Measurements from ENCODE around the gene BPI.

Gene BPI

GRCh38 chr20:38342713-38343310 is 38.9 kb downstream of the BPI start:
- no peak for DNase-seq (ENCODE audit: extremely low spot score)
- POLR2A ChIA-PET: no interaction called here
- no peak for TF ChIP-seq CTCF (IDR thresholded peaks at IDR 0.05; ENCODE audit: control extremely low read depth, extremely low read depth, low read depth, missing control alignments)
- CTCF ChIA-PET: interaction anchor here (1.2 kb wide), 1 partner anchor 122 kb away, joined by 3 read pairs; no protein-coding TSS in a partner anchor

- ChIA-PET CTCF (no interaction called here), POLR2A (no interaction called here)
- no peak for DNase-seq (ENCODE audit: extremely low spot score)
- no peak for TF ChIP-seq CTCF (IDR thresholded peaks at IDR 0.05; ENCODE audit: control extremely low read depth, extremely low read depth, low read depth, missing control alignments)
These were observed 39.6 kb downstream of the BPI start for GRCh38 chr20:38343311-38344106.

- TF ChIP-seq CTCF (IDR thresholded peaks at IDR 0.05; ENCODE audit: control extremely low read depth, extremely low read depth, low read depth, missing control alignments): no peak
- ChIA-PET POLR2A (no interaction called here), CTCF (no interaction called here)
- no peak for DNase-seq (ENCODE audit: extremely low spot score)
These were observed 40.2 kb downstream of the BPI start for GRCh38 chr20:38344107-38344701.

- POLR2A ChIA-PET: no interaction called here
- no peak for TF ChIP-seq CTCF (IDR thresholded peaks at IDR 0.05; ENCODE audit: control extremely low read depth, extremely low read depth, low read depth, missing control alignments)
- CTCF ChIA-PET: interaction anchor here (1.4 kb wide), 1 partner anchor 11 kb away, joined by 3 read pairs; no protein-coding TSS in a partner anchor
- no peak for DNase-seq (ENCODE audit: extremely low spot score)
These were observed 41.7 kb downstream of the BPI start for GRCh38 chr20:38345643-38346042.

- no peak for DNase-seq (ENCODE audit: extremely low spot score)
- POLR2A ChIA-PET: no interaction called here
- CTCF ChIA-PET: interaction anchor here (1.4 kb wide), 1 partner anchor 10 kb away, joined by 3 read pairs; no protein-coding TSS in a partner anchor
- TF ChIP-seq CTCF (IDR thresholded peaks at IDR 0.05; ENCODE audit: control extremely low read depth, extremely low read depth, low read depth, missing control alignments): no peak
These were observed 42.3 kb downstream of the BPI start, which contains the start of gene LBP for GRCh38 chr20:38346247-38346651. Gene LBP (plus strand): TSS chr20:38346482. CDS start chr20:38346517, 35 bp downstream.

GRCh38 chr20:38346741-38347140 is 42.8 kb downstream of the BPI start:
- TF ChIP-seq CTCF (IDR thresholded peaks at IDR 0.05; ENCODE audit: control extremely low read depth, extremely low read depth, low read depth, missing control alignments): no peak
- DNase-seq (ENCODE audit: extremely low spot score): no peak
- ChIA-PET POLR2A (no interaction called here), CTCF (interaction anchor here (1.4 kb wide), 1 partner anchor 10 kb away, joined by 3 read pairs; no protein-coding TSS in a partner anchor)
